Measurements from ENCODE around the gene TNFSF11. TPM values are rescaled to one million over a fixed set of nuclear protein-coding genes. Genes with fewer than 3 reads are reported as not detected.

Gene TNFSF11
- total and polyA plus RNA-seq, 2 of the 4 experiments (the other 2 are of a cell fraction) = not detected

- TF ChIP-seq RAD21 (IDR thresholded peaks at IDR 0.05; ENCODE audit: low read length) = no peak
- TF ChIP-seq FOS (IDR thresholded peaks at IDR 0.05; ENCODE audit: low read depth, low read length) = no peak
Measured at GRCh38 chr13:42575938-42576337, 2.0 kb downstream of the TNFSF11 start (continued).

DNA sequence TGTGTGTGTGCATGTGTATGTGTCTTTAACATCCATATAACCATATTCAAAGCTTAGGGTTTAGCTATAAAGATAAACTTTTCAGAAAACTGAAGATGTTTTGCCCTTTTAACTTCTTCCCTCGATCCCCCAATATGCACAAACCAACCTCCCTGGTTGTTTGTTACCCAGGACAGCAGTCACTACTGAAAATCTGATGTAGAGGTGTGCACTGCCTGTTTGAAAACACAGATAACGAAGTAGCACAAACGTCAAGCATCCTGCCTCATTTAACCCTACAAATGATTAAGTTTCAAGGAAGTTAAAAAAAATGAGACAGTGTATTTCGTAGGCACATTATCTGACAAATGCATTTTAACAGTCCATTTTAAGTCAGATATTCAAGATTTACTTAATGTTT is 3.6 kb downstream of the TNFSF11 start:
- H2BK15ac ChIP-seq (ENCODE audit: low read depth, low read length) = no peak overlapping the region
- no peak overlapping the region for H4K91ac ChIP-seq (ENCODE audit: insufficient read depth, low read depth, low read length)
- no peak overlapping the region for H3K4me3 ChIP-seq (ENCODE audit: insufficient read depth, low read depth, low read length)
- no peaks in the 10 kb centered on the region for H3K4me1 ChIP-seq (ENCODE audit: control insufficient read depth, insufficient read depth, low read length)
- DNase-seq (no peak), ATAC-seq (ENCODE audit: low read depth) (no peak)
- no peaks in the 10 kb centered on the region for H3K36me3 ChIP-seq (ENCODE audit: control insufficient read depth, insufficient read depth, low read length)
- peaks cover 45% of the 10 kb centered on the region for H3K27me3 ChIP-seq (ENCODE audit: control insufficient read depth, insufficient read depth, low read length)
- no peak overlapping the region for H3K4me2 ChIP-seq (ENCODE audit: low read depth, low read length)
- H2AFZ ChIP-seq (replicated peaks; ENCODE audit: low read length, poor library complexity) = no peak overlapping the region
- POLR2A ChIA-PET (ENCODE audit: unreplicated experiment) = no interaction called here
- no peaks in the 10 kb centered on the region for H3K79me1 ChIP-seq (ENCODE audit: low read depth in 1 of 2, low read length in 2 of 2)
- no peaks in the 10 kb centered on the region for H4K20me1 ChIP-seq (ENCODE audit: insufficient read depth, low read length)
- no peak overlapping the region for H3K23ac ChIP-seq (ENCODE audit: low read depth, low read length)
- H3K56ac ChIP-seq (ENCODE audit: extremely low read depth, insufficient read depth, low read length) = no peak overlapping the region
- H3K14ac ChIP-seq (replicated peaks; ENCODE audit: low read depth, low read length) = no peak overlapping the region
- no peak overlapping the region for H3K27ac ChIP-seq (ENCODE audit: insufficient read depth, low read length)
- H2BK120ac ChIP-seq (ENCODE audit: low read depth, low read length) = no peak overlapping the region
- in situ Hi-C loops (cut with MboI; ENCODE audit: low sequenced_read_pairs) = loop anchor here (25.0 kb wide), 1 partner anchor 1210 kb away; the partner anchor contains the start of gene ENOX1
- no peak overlapping the region for H2BK5ac ChIP-seq (ENCODE audit: low read depth, low read length, poor library complexity, severe bottlenecking)
- WGBS, 2 experiments (ENCODE audit: extremely low coverage in 2 of 2, insufficient read length in 1 of 2) = no CpG with 5 or more reads among the region's 4 CpGs
- dilution Hi-C loops (cut with HindIII; ENCODE audit: low sequenced_read_pairs, unreplicated experiment) = no loop called here
- H3K9me3 ChIP-seq (ENCODE audit: control insufficient read depth, insufficient read depth, low read length) = peaks cover 6% of the 10 kb centered on the region
- BruUV-seq (replicated peaks) = no TSS peak
- intact Hi-C loops (cut with micrococcal nuclease) = no loop called here
- H2AK5ac ChIP-seq (ENCODE audit: low read depth, low read length) = no peak overlapping the region
- H2AK9ac ChIP-seq (replicated peaks; ENCODE audit: low read depth, low read length, poor library complexity) = no peak overlapping the region
- no peak overlapping the region for H3K9ac ChIP-seq (ENCODE audit: low read depth, low read length)
- no peak overlapping the region for H2BK20ac ChIP-seq (ENCODE audit: low read depth, low read length)
- H3K4ac ChIP-seq (ENCODE audit: low read depth, low read length) = no peak overlapping the region
- H3K9me1 ChIP-seq (ENCODE audit: insufficient read depth, low read length) = no peaks in the 10 kb centered on the region
- no peak overlapping the region for H3K18ac ChIP-seq (ENCODE audit: low read depth, low read length)
- CTCF ChIA-PET = no interaction called here
- H4K8ac ChIP-seq (ENCODE audit: low read depth in 2 of 2, low read length in 2 of 2) = no peak overlapping the region
- no peak for TF ChIP-seq MAZ (IDR thresholded peaks at IDR 0.05; ENCODE audit: borderline replicate concordance, low read depth, low read length)
- TF ChIP-seq POLR2A (IDR thresholded peaks at IDR 0.05; ENCODE audit: low read depth, low read length) = no peak
- no peak for TF ChIP-seq MAFK (IDR thresholded peaks at IDR 0.05; ENCODE audit: low read depth, low read length)
- TF ChIP-seq BHLHE40 (IDR thresholded peaks at IDR 0.05; ENCODE audit: low read depth, low read length) = no peak
- no peak for TF ChIP-seq NFE2L2 (IDR thresholded peaks at IDR 0.05; ENCODE audit: low read depth, low read length)
- TF ChIP-seq, protein P1, sequence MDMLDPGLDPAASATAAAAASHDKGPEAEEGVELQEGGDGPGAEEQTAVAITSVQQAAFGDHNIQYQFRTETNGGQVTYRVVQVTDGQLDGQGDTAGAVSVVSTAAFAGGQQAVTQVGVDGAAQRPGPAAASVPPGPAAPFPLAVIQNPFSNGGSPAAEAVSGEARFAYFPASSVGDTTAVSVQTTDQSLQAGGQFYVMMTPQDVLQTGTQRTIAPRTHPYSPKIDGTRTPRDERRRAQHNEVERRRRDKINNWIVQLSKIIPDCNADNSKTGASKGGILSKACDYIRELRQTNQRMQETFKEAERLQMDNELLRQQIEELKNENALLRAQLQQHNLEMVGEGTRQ (IDR thresholded peaks at IDR 0.05; ENCODE audit: low read depth, low read length) = no peak
- TF ChIP-seq MXI1 (IDR thresholded peaks at IDR 0.05; ENCODE audit: borderline replicate concordance, low read depth, low read length) = no peak
- TF ChIP-seq RFX5 (IDR thresholded peaks at IDR 0.05; ENCODE audit: low read depth, low read length) = no peak
- no peak for TF ChIP-seq CEBPB (IDR thresholded peaks at IDR 0.05; ENCODE audit: low read depth, low read length)
- no peak for TF ChIP-seq RCOR1 (IDR thresholded peaks at IDR 0.05; ENCODE audit: insufficient replicate concordance, low read length)
- no peak for TF ChIP-seq CHD1 (IDR thresholded peaks at IDR 0.05; ENCODE audit: low read depth, low read length)
- TF ChIP-seq, protein P2, sequence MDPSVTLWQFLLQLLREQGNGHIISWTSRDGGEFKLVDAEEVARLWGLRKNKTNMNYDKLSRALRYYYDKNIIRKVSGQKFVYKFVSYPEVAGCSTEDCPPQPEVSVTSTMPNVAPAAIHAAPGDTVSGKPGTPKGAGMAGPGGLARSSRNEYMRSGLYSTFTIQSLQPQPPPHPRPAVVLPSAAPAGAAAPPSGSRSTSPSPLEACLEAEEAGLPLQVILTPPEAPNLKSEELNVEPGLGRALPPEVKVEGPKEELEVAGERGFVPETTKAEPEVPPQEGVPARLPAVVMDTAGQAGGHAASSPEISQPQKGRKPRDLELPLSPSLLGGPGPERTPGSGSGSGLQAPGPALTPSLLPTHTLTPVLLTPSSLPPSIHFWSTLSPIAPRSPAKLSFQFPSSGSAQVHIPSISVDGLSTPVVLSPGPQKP (IDR thresholded peaks at IDR 0.05; ENCODE audit: borderline replicate concordance, low read depth, low read length) = no peak
- no peak for TF ChIP-seq SMC3 (IDR thresholded peaks at IDR 0.05; ENCODE audit: low read depth, low read length)
- no peak overlapping the region for H4K5ac ChIP-seq (ENCODE audit: low read depth, low read length)

Data from IMR-90 (cell line).